Measurements from ENCODE around the gene STK33. TPM values are rescaled to one million over a fixed set of nuclear protein-coding genes. Genes with fewer than 3 reads are reported as not detected.

Gene STK33
- polyA plus RNA-seq, 1 donor from 2014 or later = 13.9 TPM

DNA sequence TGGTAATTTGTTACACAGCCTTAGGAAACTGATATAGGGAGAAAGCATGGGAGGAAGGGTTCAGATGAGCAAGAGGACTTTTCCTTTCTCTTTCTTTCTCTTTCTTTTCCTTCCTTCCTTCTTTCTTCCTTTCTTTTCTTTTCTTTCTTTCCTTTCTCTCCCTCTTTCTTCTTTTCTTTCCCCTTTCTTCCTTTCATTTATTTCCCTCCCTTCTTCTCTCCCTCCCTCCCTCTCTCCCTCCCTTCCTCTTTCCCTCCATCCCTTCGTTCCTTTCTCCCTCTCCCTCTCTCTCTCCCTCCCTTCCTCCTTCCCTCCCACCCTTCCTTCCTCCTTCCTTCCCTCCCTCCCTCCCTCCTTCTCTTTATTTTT, 222.5 kb downstream of the STK33 start:
- Histone ChIP-seq H3K9me3 (ENCODE audit: low read length) (no peaks in the 10 kb centered on the region), H3K9me2 (ENCODE audit: insufficient read depth, low read length) (no peaks in the 10 kb centered on the region), H3K36me3 (ENCODE audit: insufficient read depth, low read length) (no peaks in the 10 kb centered on the region), H3K79me2 (replicated peaks; ENCODE audit: insufficient read depth, low read length) (no peaks in the 10 kb centered on the region), H3K9ac (ENCODE audit: low read length) (no peak overlapping the region), H3K4me2 (ENCODE audit: low read length) (no peak overlapping the region), H3F3A (ENCODE audit: insufficient read depth, low read length, poor library complexity, severe bottlenecking) (no peaks in the 10 kb centered on the region), H3K27ac (ENCODE audit: low read length) (no peak overlapping the region), H3K27me3 (ENCODE audit: insufficient read depth, low read depth, low read length) (no peaks in the 10 kb centered on the region), H4K20me1 (ENCODE audit: insufficient read depth) (no peaks in the 10 kb centered on the region), H3K4me3 (ENCODE audit: low read length) (no peak overlapping the region), H2AFZ (ENCODE audit: low read depth, low read length) (no peak overlapping the region)
- TF ChIP-seq SMC3 (conservative IDR thresholded peaks at IDR 0.05; ENCODE audit: poor library complexity) (no peak), REST (IDR thresholded peaks at IDR 0.05; ENCODE audit: borderline replicate concordance) (no peak), EP300 (conservative IDR thresholded peaks at IDR 0.05; ENCODE audit: poor library complexity, severe bottlenecking) (no peak), TAF1 (IDR thresholded peaks at IDR 0.05; ENCODE audit: low read depth) (no peak), POLR2AphosphoS5 (IDR thresholded peaks at IDR 0.05) (no peak)
- TF ChIP-seq, protein P1, sequence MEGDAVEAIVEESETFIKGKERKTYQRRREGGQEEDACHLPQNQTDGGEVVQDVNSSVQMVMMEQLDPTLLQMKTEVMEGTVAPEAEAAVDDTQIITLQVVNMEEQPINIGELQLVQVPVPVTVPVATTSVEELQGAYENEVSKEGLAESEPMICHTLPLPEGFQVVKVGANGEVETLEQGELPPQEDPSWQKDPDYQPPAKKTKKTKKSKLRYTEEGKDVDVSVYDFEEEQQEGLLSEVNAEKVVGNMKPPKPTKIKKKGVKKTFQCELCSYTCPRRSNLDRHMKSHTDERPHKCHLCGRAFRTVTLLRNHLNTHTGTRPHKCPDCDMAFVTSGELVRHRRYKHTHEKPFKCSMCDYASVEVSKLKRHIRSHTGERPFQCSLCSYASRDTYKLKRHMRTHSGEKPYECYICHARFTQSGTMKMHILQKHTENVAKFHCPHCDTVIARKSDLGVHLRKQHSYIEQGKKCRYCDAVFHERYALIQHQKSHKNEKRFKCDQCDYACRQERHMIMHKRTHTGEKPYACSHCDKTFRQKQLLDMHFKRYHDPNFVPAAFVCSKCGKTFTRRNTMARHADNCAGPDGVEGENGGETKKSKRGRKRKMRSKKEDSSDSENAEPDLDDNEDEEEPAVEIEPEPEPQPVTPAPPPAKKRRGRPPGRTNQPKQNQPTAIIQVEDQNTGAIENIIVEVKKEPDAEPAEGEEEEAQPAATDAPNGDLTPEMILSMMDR (IDR thresholded peaks at IDR 0.05; ENCODE audit: poor library complexity, severe bottlenecking) = no peak

GRCh38 chr11:8370812-8371515, 223.1 kb downstream of the STK33 start:
- H4K20me1 ChIP-seq (ENCODE audit: insufficient read depth) = no peaks in the 10 kb centered on the region
- no peaks in the 10 kb centered on the region for H3K79me2 ChIP-seq (replicated peaks; ENCODE audit: insufficient read depth, low read length)
- no peaks in the 10 kb centered on the region for H3K9me3 ChIP-seq (ENCODE audit: low read length)
- H3K4me3 ChIP-seq (ENCODE audit: low read length) = no peak overlapping the region
- H3K9me2 ChIP-seq (ENCODE audit: insufficient read depth, low read length) = no peaks in the 10 kb centered on the region
- H2AFZ ChIP-seq (ENCODE audit: low read depth, low read length) = no peak overlapping the region
- H3F3A ChIP-seq (ENCODE audit: insufficient read depth, low read length, poor library complexity, severe bottlenecking) = no peaks in the 10 kb centered on the region
- no peak overlapping the region for H3K4me2 ChIP-seq (ENCODE audit: low read length)
- no peaks in the 10 kb centered on the region for H3K27me3 ChIP-seq (ENCODE audit: insufficient read depth, low read depth, low read length)
- TF ChIP-seq REST (IDR thresholded peaks at IDR 0.05; ENCODE audit: borderline replicate concordance) (no peak), EZH2 (IDR thresholded peaks at IDR 0.05; ENCODE audit: borderline replicate concordance, insufficient read depth, low read length, poor library complexity, severe bottlenecking) (no peak), POLR2AphosphoS5 (IDR thresholded peaks at IDR 0.05) (no peak), MXI1 (conservative IDR thresholded peaks at IDR 0.05; ENCODE audit: poor library complexity, severe bottlenecking) (no peak), RAD21 (conservative IDR thresholded peaks at IDR 0.05) (no peak), EP300 (conservative IDR thresholded peaks at IDR 0.05; ENCODE audit: poor library complexity, severe bottlenecking) (no peak)
- H3K36me3 ChIP-seq (ENCODE audit: insufficient read depth, low read length) = no peaks in the 10 kb centered on the region
- H3K27ac ChIP-seq (ENCODE audit: low read length) = no peak overlapping the region
- H3K9ac ChIP-seq (ENCODE audit: low read length) = no peak overlapping the region

All from neural cell (in vitro differentiated cells).